Measurements from ENCODE around the gene HRG. TPM values are rescaled to one million over a fixed set of nuclear protein-coding genes. Genes with fewer than 3 reads are reported as not detected.

Gene HRG
- total and polyA plus RNA-seq, 2 of the 8 experiments (the other 6 are each of a cell fraction or from before 2014, with no cell fraction given), result 0.03 to 0.15 TPM

GRCh38 chr3:186687120-186687651 lies 21.4 kb downstream of the HRG start:
- H2BK12ac ChIP-seq (ENCODE audit: low read depth, low read length), result no peak overlapping the region
- no peaks in the 10 kb centered on the region; a peak in 1 of 7 replicates for H3K27me3 ChIP-seq (replicated peaks in 1 of 4; ENCODE audit: control insufficient read depth in 3 of 4, extremely low read depth in 1 of 4, insufficient read depth in 3 of 4, low read length in 3 of 4)
- H3K79me1 ChIP-seq (ENCODE audit: low read depth, low read length), result no peaks in the 10 kb centered on the region
- H3K9ac ChIP-seq (replicated peaks in 1 of 4; ENCODE audit: extremely low read depth in 1 of 4, low read depth in 3 of 4, low read length in 3 of 4), result no peak overlapping the region
- peaks cover 6 to 12% of the 10 kb centered on the region in 2 experiments; a peak in 2 of 4 replicates for H3K9me3 ChIP-seq (ENCODE audit: insufficient read depth in 2 of 2, low read depth in 1 of 2, low read length in 1 of 2)
- H3K56ac ChIP-seq (replicated peaks; ENCODE audit: insufficient read length, low read depth, low read length), result no peak overlapping the region
- ChIA-PET CTCF (ENCODE audit: partially characterized antibody) (no interaction called here), POLR2A (ENCODE audit: partially characterized antibody) (interaction anchor here (1.2 kb wide), 1 partner anchor 30 kb away, joined by 3 read pairs; no protein-coding TSS in a partner anchor)
- H3K4me2 ChIP-seq (ENCODE audit: insufficient read depth in 1 of 2, low read depth in 2 of 2, low read length in 2 of 2), result no peak overlapping the region
- DNase-seq (ENCODE audit: low read depth in 1 of 2, low spot score in 2 of 2) (no peak), FAIRE-seq (no peak)
- no peak overlapping the region for H2AFZ ChIP-seq (ENCODE audit: low read length)
- no peaks in the 10 kb centered on the region for H3K23me2 ChIP-seq (ENCODE audit: low read depth, low read length)
- H4K5ac ChIP-seq (ENCODE audit: insufficient read length, low read depth, low read length), result no peak overlapping the region
- H4K91ac ChIP-seq (replicated peaks; ENCODE audit: insufficient read length, low read length), result no peak overlapping the region
- H3K4me1 ChIP-seq (replicated peaks in 1 of 4; ENCODE audit: control insufficient read depth in 3 of 4, insufficient read depth in 4 of 4, low read length in 3 of 4), result no peaks in the 10 kb centered on the region
- no peak overlapping the region for H2AK5ac ChIP-seq (ENCODE audit: low read depth, low read length)
- no peak overlapping the region for H2BK15ac ChIP-seq (ENCODE audit: low read length)
- H4K20me1 ChIP-seq (replicated peaks in 1 of 2; ENCODE audit: control insufficient read depth in 1 of 2, insufficient read depth in 2 of 2, low read length in 2 of 2), result no peaks in the 10 kb centered on the region
- no peak overlapping the region for H3K23ac ChIP-seq (ENCODE audit: insufficient read length)
- H3K4ac ChIP-seq (replicated peaks; ENCODE audit: insufficient read length, low read depth, low read length), result no peak overlapping the region
- WGBS, 2 experiments (ENCODE audit: extremely low coverage in 1 of 2, insufficient coverage in 1 of 2, insufficient read length in 1 of 2, insufficient replicate concordance in 2 of 2, low coverage in 1 of 2, low lambda C conversion rate in 2 of 2, missing lambda C conversion rate in 1 of 2), result 93% methylated on average over 9 of the region's 12 CpGs; no CpG with 5 or more reads in 1 of the 2 experiments
- no peaks in the 10 kb centered on the region for H3K79me2 ChIP-seq (ENCODE audit: control insufficient read depth in 1 of 2, insufficient read depth in 2 of 2, low read length in 2 of 2)
- no peak overlapping the region for H2BK20ac ChIP-seq (ENCODE audit: low read length)
- H3K27ac ChIP-seq (ENCODE audit: low read depth, low read length), result no peak overlapping the region
- no peak overlapping the region for H3K14ac ChIP-seq (ENCODE audit: insufficient read length)
- H2BK120ac ChIP-seq (replicated peaks; ENCODE audit: low read depth, low read length), result no peak overlapping the region
- H4K8ac ChIP-seq (ENCODE audit: extremely low read depth, insufficient read depth, low read length), result no peak overlapping the region
- no peaks in the 10 kb centered on the region for H3K36me3 ChIP-seq (ENCODE audit: control insufficient read depth in 2 of 4, insufficient read depth in 4 of 4, low read length in 3 of 4)
- no peak overlapping the region for H2BK5ac ChIP-seq (ENCODE audit: low read depth, low read length)
- H3K4me3 ChIP-seq (ENCODE audit: extremely low read depth in 1 of 4, insufficient read depth in 2 of 4, low read depth in 3 of 4, low read length in 4 of 4), result no peak overlapping the region
- H3K18ac ChIP-seq (ENCODE audit: extremely low read depth, low read length), result no peak overlapping the region
- TF ChIP-seq CTBP2 (IDR thresholded peaks at IDR 0.05; ENCODE audit: borderline replicate concordance, insufficient read depth, insufficient read length, low read length) (no peak), SAP30 (IDR thresholded peaks at IDR 0.05; ENCODE audit: insufficient read depth, insufficient replicate concordance, low read length) (no peak), TCF12 (IDR thresholded peaks at IDR 0.05; ENCODE audit: low read depth, low read length) (no peak), NRF1 (IDR thresholded peaks at IDR 0.05; ENCODE audit: low read depth, low read length) (no peak)
